Activated T-helper 1 cell treated with Interleukin-2 at 50 U/mL for 16 hours (primary cell): ENCODE measurements around the gene CCDC171.
"Not testable (repeated sequence)": the region's sequence is repeated elsewhere in the genome, so short reads cannot be mapped to it uniquely, and the experiment has no call there.

ENCODE experiments used
- DNase-seq: peaks from one replicate; pipeline ENCODE4 v3.0.0-alpha.2; 2020; ENCODE audit warnings: low read depth

CCDC171 gene

DNA sequence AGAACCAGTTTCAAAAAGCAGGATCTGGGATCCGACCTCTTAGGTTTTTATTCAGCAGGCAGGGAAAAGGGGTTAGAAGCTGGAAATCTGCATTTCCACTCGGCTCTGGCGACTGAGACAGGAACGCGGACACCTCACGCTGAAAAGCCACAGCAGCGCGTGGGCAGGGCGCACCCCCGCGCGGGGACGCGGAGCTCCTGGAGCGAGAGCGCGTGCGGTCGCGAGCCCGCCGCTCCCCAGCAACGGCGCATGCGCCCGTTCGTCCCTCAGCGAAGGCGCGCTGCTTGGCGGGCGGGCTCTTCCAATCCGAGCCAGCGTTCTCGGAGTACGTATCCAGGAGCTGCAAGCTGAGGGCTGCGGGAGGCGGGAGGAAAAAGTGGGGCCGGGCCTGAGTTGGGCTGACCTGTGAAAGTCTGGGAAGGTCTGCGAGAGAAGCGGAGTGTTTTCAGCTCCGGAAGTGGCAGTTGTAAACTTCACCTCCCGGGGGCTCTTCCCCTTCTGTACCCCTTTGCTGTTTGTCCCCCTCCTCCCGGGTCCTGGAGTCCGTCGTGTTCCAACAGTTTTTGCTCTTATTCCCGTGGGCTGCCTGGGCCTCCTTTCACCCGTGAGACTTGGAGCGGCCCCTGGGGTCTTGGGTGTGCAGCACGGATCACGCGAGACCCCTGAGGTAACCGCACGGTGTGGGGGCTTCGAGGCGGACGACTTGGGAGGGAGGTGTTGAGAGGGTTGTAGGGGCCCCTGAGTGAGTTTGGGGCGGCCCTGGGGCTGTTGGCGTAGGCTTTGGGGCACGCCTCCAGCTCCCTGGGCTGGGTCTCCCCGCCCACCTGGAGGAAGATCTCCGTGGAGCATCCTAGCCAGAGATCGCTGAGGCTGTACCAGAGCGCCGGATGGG, at the start of gene CCDC171:
Gene CCDC171, plus strand, starts transcription at position 408 of the 892 bp plus-strand sequence. CDS start 11,046 bp downstream, outside the sequence.
- DNase-seq = peak; percentile 79

DNA sequence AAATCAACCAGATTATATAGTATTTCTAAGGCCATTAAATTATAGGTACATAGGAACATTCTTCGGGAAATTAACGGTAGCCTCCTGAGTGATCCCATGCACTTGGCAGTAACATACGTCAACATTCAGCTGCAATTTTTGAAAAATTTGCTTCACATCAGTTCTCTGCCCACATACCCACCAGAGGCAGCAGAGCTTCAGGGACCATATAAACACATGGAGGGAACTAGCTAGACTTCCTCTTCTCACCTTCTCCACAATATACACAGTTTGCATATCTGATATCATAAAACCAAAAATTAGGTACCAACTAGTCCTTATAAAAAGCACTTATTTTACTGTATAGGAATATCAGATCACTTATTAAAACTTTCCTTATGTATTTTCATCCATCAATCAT, 46.9 kb upstream of the CCDC171 start:
- no peak for DNase-seq

DNA sequence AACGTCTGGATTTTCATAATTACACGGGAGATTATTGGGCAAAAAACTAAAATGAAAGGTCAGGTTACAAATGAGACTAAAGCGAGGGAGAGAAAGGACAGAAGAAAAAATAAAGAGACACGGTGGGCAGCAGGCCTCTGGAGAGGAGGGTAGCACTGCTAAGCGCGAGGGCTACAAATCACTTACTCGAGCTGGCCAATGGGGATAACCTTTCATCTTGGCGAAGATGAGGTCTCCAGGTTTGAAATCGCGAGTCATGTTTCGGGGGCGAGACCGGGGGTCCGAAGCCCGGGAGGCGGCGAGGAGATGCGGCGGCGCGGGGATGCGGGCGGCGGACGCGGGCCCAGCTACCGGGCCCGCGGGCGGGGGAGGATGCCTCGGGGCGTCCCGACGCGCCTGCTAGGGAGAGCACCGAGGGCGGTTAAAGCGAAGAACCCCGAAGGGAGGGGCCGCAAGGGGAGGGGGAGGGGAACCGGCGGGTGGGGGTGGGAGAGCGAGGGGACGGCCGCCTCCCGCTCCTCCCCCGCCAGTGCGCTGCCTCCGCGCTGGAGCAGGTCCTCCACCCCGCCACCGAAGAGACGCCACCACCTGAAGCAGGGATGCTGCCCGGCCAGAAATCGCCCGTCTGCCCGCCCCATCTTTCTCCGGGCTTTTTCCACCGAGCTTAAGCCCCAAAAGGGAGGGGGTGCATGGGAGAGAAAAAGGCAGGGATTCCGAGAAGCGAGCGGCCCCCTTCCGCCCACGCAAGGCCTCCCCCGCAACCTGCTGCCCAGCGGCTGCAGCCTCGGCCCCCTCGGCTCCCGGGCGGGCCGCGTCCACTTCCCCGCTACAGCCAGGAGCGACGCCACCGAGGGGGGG, 42.7 kb upstream of the CCDC171 start:
- peak; percentile 55 for DNase-seq

DNA sequence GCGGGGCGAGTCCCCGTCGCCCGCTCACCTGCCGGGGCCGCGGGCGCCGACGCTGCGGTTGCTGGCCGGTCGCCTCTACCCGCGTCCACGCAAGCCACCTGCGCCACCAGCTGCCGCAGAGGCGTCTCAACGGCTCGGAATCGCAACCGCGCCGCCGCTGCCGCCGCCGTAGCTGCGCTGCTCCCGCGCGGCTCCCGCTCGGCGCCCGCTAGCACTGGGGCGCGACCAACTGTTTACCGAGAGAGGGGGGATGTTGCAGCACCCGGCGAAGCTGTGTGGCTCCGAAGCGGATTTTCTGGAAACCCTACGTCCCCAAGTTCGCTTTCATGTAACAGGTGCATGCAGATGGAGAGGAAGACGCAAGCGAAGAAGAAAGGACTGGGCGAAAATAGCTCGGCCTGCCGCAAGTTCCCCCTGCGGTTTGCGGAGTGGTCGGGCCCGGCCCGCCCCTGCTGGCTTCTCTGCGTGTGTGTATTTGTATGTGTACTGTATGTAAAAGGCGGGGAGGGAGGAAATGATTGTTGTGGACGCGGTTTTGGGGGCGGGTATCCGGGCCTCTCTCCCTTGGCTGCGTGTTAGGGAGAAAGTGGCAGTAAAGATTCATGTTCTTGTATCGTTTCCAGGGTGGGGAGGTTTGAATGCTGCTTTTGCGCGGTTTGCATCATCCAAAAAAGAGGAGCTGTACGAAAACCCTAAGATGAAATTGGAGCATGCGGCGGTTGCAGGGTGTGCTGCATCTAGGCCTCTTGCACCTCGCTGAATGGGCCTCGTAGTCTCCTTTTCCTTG, 41.9 kb upstream of the CCDC171 start, which contains the start of gene PSIP1:
Gene PSIP1, minus strand, starts transcription at position 182 of the 787 bp plus-strand sequence. CDS start 782 bp downstream, outside the sequence.
- peak; percentile 78 for DNase-seq

DNA sequence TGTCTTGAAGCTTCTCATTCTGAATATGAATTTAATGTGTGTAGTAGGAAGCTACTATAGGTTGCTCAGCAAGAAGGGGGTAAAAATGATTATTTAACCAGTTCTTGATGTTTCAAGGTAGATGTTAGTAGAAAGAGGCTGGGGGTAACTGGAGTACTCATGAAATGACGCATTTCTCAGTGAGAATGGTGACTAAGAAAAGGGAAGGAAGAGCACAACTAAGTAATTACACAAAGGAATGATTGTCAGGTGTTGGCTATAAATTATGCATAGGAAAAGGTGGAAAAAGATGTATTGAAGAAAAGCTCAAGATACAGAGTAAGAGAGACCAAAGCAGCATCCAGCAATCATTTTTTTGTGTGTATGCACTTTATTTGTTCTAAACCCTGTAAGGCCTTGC, 40.6 kb upstream of the CCDC171 start:
- no peak for DNase-seq

DNA sequence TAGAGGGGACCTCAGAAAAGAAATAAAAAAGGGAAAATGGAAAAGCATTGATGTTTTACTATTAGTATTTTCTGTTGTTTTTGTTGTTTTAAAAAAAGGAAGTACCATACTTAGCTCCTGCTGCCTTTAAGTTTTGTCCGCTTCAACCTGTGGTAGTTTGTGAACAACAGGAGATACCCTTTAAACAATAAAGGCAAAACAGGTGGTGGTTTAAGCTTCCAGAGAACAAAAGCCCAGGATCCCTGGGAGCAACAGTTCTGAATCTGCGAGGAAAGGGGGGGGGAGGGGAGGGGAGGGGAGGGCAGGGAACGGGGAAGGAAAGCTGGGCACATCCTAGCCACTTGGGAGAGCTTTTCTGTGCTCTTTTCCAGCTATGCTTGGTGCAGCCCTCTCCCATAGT, 40.0 kb upstream of the CCDC171 start:
- DNase-seq = no peak

DNA sequence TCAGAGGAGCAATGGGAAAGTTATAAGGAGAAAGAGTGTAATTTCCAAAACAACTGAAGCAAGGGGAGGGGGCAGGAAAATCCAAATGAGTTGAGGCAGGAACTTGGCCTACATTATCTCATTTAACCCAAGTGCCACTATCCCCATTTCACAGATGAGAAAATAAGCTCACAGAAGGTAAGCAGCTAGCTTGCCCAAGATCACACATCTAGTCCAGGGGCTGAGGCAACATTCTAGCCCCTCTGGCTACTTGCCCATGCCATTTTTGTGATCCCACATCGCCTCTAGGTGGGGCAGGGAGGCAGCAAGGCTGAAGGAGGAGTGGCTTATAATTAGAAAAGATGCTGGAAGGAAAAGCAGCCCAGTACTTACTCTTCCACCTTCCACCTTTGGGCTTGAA, 39.5 kb upstream of the CCDC171 start:
- DNase-seq = no peak

DNA sequence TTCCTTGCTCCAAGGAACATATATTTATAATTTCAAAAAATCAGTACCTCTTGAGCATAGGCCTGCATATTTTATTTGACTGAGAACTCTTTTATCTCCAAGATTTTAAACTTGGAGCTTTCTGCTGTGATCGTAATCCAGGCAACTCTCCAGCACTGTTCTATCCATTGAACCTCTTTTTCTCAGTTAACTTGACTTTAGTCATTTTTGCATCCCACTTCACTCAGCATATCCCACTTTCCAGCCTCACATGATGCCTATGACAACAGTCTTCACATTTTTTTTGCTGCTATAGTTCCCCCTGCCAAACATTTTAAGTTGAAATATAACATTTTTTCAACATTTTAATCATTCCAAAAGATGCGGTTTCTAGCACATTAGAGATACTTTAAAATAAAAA, 33.0 kb upstream of the CCDC171 start:
- DNase-seq = no peak

DNA sequence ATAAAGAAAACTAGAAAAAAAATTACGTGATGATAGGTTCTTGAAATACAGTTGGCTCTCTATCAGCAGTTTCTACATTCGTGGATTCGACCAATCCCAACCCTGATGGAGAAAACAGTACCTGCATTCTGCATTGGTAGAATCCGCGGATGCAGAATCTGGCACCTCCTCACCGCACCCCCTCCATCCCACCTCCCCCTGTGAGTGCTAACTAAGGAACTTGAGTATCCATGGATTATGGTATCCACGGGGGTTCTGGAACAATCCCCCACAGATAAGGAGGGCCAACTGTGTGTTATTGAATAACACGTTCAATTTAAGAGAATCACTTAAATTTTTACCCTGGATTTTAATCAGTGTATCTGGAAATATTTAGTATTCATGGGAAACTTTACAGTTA, 31.6 kb upstream of the CCDC171 start:
- DNase-seq = no peak

DNA sequence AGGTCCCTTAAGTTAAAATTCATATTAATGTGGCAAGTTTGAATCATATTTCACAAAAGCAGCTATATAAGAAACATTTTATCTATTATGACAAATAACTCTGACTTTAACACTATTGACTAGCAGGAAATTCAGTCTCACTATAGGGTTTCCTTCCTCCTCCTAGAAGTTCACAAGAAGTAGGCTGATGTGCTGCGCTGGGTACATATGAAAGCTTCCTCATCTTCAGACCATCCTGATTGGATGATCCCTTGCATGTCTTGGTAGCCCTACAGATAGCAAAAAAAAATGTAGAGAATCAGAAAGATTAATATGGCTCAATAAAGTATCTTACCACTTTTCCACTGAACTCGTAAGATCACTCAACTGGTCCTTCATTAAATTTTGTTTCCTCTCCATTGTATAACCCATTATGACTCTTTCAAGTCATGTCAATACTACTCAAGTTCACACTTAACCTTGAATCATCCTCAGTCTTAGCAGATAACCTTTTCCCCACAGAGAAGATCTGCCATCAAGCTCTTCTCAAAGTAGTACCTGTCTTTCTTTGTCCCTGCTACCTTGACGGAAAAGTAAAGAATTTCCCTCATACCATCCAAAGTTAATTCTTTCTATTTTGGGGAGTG, 30.6 kb upstream of the CCDC171 start:
- no peak for DNase-seq

DNA sequence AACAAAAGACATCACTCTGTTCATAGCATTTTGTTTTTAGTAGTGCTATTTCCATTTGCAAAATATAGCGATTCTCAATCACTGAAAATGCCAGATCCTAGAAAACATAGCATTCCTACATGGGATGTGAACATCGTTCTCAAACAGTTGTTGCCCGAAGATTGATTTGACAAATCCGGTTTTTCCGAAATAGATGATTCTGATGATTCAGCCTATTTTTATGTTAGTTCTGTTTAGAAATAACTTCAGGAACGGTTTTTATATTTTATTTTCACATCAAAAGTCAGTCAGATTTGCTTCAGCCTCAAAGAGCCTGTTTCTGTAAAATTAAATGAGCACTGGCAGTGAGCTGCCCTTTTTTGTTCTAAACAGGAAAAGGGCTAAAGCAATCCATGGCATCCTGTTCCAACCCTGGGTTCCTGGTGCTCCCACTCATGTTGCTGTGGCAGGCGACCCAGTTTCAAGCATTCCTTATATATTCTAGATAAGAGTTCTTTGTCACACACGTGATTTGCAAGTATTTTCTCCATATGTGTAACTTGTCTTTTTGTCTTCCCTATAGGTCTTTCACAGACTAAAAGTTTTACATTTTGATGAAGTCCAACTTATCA, 27.9 kb upstream of the CCDC171 start:
- DNase-seq = no peak

DNA sequence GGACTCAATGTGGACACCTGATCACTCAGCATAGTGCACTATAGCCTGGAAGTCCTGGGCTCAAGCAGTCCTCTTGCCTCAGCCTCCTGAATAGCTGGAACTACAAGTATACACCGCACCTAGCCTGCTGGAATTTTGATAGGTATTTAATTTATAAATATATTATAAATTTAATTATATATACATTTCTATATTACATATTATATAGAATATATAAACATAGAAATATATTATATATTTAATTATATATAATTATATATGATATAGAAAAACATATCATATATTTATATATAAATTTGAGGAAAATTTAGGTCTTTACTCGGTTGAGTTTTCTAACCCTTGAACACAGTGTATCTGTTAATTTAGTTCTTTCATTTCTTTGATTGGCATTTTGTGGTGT, 26.9 kb upstream of the CCDC171 start:
- no peak for DNase-seq

DNA sequence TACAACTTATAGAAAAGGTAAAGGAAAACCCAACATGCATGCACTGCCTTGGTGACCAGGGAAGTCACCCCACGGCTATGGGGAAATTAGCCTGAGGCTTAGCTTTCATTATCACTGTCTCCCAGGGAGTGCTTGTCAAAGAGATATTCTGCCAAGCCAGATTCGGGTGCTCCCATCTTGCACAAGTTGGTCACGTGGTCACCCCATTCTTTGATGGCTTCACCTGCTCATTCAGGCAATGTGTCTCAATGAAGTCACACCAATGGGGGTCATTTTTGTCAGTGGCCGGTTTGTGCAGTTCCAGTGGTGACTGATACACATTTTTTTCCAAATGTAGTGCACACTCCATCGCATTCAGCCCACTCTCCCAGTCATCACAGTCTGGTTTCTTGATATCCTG, 25.8 kb upstream of the CCDC171 start:
- DNase-seq = not testable (repeated sequence)

DNA sequence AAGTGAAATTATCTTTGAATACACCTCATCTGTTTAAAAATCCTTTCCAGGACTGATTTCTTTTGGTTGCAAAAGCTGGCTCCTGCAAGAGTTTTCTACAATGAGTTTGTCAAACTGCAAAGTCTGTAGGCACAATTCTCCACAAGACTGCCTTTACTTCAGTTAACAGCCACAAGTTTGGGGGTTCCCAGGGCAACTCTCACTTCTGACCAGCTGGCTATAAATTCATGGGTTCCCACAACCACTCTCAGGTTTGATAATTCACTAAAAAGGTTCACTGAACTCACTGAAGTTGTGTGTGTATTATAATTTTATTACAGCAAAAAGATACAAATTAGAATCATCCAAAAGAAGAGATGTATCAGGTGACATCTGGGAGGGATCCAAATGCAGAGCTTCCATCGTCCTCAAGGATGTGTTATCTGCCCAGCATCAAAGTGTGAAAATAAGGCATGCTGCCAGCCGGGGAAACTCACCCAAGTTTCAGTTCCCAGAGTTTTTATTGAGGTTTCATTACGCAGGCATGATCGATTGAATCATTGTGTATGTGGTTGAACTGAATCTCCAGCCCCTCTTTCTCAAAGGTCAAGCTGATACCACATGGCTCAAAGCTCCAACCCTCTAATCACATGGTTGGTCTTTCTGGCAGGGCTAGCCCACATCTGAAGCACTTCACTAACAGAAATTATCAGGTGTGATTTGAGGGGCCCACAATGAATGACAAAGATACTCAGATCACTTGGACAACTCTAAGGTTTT, 23.1 kb upstream of the CCDC171 start:
- no peak for DNase-seq

DNA sequence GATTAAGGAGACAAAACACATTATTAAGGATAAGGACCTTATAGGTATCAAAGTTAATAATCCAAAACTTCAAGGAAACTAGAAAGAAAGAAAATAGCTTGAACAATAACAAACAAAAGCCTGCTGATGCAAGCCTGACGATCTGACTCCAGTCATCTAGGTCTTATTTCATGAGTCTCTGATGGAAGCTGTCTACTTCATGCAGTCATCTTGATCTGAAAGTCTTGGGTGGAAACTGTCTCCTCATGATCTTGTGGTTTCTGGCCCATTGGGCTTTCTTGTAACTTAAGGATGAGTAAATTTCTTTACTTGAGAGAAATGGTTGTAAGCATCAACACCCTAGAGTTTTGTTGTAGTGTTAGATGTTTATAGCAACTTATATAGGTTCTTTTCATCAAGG, 21.5 kb upstream of the CCDC171 start:
- no peak for DNase-seq

DNA sequence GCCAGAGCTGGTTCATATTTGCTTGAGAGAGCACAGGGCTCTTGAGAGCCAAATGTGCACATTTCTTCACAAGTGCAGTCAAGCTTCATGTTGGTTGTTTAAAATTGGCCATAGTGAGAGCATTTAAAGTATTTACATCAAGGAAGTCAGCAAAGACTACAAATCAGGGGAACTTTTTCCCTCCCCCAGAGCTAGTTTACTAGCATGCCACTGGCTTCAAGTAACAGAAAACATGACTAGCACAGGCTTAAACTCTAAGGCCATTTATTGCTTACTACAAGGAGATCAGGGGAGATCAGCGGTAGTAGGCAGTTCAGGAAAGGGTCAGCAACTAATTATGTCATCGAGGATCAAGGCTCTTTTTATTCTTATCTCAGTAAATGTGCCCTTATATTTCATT, 11.0 kb upstream of the CCDC171 start:
- no peak for DNase-seq

DNA sequence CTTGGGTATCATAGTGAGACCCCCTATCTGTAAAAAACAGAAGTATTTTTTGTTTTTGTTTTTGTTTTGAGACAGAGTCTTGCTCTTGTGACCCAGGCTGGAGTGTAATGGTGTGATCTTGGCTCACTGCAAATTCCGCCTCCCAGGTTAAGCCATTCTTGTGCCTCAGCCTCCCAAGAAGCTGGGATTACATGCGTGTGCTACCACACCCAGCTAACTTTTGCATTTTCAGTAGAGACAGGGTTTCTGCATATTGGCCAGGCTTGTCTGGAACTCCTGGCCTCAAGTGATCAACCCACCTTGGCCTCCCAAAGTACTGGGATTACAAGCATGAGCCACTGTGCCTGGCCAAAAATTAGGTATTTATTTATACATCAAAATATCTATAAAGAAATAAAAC, 10.2 kb upstream of the CCDC171 start:
- DNase-seq = no peak

DNA sequence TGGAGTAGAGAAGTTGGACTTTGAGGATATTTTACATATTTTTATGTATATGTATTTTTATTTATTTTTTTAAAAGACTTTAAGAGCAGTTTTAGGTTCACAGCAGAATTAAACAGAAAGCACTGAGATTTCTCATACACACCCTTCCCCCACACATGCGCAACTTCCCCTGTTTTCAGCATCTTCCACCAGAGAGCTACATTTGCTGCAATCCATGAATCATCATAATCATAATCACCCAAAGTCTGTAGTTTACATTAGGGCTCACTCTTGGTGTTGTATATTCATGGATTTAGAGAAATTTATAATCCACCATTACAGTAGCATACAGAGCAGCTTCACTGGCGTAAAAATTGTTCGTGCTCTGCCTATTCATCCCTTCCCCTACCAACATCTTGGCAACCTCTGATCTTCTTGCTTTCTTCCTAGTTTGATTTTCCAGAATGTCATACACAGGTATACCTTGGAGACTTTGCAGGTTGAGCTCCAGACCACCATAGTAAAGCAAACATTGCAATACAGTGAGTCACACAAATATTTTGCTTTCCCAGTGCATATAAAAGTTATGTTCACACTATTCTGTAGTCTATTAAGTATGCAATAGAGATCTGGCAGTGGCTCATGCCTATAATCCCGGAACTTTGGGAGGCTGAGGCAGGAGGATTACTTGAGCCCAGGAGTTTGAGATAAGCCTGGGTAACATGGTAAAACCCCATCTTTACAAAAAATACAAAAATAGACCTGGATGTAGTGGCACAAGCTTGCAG, 9.6 kb upstream of the CCDC171 start:
- DNase-seq = no peak

DNA sequence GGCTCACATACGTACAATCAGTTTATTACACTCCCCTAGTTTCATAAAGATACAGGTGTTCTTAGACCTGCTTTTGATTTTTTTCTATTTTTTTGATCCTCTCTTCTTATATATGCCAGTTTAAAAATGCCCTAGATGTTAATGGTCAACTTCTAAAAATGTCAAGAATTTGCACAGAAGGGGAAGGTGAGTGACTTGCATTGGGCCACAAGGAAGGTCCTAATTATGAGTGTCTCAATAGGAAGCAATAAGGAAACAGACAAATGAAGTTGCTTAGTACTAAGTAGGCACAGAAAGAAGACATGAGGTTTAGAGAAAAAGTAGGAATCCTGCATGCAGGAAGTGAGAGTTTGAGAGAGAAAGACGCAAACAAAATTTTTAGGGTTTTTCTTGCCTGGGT, 3.2 kb upstream of the CCDC171 start:
- no peak for DNase-seq

DNA sequence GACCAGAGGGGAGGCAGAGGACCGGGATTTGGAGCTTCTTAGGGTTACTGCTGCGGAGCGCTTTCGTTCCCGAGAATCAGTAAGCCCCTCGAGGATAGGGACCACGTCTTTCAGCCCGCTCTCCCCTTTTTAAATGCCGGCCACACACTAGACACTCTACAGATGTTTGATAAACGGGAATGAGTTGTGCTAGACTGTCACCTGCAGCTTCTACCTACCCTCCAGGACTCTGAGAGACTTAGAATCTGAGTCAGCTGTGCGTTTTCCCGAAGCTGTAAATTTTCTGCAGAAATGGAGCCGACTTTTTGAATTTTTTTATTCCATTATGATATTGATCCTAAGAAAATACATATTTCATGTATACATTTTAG, 670 bp downstream of the CCDC171 start:
- no peak for DNase-seq
